Activated effector memory CD4-positive, alpha-beta T cell treated with Interleukin-2 at 50 U/mL for 16 hours (primary cell): ENCODE results near the gene IFIT2.
"Not testable (repeated sequence)": the region's sequence is repeated elsewhere in the genome, so short reads cannot be mapped to it uniquely, and the experiment has no call there.

Experiments used
- DNase-seq: peaks from one replicate; pipeline ENCODE4 v3.0.0-alpha.2; 2020

The IFIT2 gene

DNA sequence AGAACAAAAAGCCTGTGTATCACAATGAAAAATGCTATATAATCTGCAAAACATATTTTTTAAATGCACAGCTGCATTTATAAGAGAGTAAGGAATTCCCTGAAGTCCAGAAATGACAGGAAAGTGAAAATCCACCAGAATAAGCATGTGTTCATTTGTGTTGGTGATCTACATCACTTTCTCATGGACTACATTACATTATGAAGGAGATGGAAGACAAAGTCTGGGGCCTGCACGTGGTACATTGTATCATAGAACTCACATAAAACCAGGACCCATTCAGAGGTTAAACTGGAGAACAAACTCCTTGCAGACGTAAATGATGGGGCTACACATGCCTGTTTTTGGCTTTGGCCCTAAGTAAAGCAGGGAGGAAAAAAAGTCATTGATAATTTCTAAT lies 42.3 kb downstream of the IFIT2 start:
- DNase-seq: no peak

DNA sequence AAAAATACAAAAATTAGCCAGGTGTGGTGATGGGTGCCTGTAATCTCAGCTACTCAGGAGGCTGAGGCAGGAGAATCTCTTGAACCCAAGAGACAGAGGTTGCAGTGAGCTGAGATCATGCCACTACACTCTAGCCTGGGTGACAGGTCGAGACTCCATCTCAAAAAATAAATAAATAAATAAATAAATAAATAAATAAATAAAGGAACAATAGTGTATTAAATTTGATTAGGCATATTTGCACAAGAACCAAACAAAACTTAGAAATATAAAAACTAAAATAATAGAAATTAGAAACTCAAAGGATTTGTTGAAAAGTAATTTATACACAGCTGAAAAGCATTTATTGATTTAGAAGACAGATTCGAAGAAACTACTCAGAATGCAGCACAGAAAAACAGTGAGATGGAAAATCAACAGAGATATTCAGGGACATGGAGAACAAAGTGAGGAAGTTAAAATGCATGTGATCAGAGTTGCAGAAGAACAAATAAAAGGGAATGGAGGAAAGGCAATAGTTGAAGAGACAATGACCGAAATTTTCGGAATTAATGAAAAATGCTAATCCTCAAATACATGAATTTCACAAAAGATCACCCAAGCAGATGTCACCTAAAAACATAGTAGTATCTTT lies 43.6 kb downstream of the IFIT2 start:
- no peak for DNase-seq

DNA sequence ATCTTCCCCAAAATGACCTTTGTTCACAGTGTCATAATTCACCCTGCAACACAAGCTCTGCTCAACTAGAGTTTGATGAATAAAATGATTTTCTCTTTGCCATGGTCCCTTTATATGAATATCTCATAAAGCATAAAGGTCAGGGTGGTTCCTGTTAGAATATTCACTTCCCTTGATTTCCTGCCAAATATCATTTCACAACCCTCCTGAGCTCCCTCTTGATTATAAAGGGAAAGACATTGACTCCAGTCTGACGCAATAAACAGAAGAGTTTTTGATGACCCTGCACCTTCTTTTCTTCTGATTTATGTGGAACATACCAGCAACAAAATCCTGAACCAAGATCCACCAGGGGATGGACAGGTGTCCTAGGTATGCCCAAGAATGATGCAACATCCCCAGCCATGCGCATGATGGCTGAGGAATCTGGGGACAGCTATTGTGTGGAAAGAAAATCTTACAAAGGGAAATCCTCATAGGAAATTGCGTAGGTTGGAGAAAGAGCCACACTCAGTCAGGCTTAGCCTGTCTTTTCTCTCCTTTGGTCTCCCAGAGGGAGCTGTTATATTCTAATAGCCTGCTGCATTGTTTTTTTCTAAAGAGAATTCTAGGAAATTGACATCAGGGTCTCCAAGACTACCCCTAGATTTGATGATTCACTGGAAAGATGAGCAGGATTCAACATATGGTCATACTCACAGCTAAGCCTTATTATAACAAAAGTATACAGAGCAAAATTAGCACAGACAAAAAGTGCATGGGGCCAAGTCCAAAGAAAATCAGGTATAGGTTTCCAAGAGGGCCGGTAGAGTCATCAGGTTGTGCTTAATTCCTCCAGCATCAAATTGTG lies 44.8 kb downstream of the IFIT2 start:
- DNase-seq: no peak

DNA sequence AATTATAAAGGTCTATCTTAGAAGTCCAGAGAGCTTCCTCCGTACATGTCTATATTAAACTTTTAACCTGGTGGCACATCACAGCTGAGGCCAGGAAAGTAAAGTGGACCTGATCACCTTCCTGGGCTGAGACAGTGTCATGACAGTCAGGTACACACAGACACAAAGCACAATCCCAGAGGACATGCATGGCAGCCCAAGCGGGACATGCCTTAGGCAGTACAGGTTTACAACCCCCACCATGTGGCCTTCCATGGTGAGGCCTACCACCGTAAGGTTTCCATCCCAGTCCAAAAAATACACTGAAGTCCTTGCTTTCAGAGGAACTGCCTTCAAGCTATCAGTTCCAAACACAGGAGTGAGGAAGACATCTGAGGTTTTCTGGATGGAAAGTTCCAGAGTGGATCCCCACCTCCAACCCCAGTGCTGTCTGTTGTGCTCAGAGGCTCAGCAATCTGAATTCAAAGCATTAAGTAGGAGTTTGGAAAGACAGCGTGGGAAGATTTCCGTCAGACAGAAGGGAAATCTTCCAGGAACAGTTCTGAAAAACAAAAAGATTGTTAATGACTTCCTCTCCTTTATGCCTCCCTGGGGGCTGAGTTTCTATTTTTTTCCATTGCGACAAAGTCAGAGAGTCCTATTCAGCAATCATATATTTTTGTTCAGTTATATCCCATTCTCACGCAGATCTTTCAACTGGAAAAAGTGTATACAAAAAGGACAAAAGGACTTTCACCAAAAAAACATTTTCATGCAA lies 46.0 kb downstream of the IFIT2 start:
- no peak for DNase-seq

DNA sequence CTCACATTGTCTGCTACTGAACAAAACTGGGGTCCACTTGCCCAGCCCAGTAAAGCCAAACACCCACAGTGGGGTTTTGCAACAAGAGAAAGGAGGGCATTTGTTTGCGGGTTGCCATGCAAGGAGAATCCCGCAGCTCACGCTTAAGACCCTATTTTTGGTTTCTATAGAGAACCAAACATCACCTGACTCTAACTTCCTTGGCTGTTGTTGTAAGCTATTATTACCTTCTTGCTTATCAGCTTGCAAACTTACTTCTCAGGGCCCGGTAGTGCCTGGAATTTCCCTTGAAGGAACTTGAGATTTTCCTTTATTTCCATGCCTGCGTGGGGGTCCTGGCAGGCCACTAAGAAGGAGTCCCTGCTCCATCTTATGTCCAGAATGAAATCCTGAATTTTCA lies 46.6 kb downstream of the IFIT2 start:
- no peak for DNase-seq

DNA sequence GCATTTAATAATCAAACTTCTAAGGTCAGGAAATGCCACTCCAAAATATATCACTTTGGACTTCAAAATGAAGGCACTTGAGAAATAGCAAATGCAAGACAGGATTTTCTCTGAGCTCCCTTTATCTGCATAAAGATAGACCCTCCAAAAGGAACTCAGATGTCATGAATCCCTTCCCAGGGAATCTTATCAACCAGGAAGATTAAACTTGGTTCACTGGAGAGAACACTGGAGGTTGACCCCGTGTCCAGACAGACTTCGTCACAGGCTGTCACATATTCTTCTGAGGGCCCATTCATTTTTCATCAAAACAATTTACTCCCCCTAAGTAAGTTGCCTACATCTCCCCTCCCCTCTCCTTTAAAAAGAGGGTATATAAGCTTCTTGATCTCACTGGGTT lies 47.1 kb downstream of the IFIT2 start:
- no peak for DNase-seq

DNA sequence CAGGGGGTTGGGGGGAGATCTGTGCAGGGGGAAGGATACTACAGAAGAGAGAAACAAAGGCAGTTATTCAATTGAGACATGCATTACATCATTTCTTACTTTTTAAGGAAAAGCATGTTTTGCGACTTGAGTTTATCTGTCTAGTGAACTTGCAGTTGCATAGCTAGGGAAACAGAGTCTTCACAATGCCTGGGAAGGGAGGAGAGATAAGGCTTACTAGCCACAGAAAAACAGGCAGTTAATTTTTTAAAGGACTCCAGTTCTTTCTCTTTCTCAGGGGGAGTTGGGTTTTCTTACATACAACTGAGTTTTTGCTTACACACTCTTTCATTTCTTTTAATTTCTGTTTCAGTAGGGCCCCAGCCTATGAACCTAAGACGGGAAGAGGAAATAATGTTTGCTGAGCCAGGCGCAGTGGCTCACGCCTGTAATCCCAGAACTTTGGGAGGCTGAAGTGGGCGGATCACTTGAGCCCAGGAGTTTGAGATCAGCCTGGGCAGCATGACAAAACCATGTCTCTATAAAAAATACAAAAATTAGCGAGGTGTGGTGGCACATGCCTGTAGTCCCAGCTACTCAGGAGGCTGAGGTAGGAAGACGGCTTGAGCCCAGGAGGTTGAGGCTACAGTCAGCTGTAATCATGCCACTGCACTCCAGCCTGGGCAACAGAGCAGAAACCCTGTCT lies 48.9 kb downstream of the IFIT2 start:
- not testable (repeated sequence) for DNase-seq

DNA sequence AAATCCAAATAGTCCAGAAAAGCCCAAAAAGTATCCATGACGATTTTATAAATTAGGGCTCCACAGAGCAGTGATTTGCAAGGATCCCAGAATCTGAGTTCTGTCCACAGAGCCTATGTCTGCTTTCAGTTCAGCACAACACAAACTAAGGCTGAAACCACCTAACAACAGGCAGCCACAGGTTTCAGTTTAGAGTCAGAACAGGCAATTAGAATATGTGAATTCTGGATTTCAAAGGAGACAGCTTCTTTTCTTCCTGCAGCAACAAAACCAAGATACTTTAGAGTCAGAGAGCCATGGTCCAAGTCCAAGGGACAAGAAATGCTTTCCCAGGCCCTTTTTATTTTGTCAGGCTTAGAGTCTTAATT lies 49.5 kb downstream of the IFIT2 start:
- no peak for DNase-seq

DNA sequence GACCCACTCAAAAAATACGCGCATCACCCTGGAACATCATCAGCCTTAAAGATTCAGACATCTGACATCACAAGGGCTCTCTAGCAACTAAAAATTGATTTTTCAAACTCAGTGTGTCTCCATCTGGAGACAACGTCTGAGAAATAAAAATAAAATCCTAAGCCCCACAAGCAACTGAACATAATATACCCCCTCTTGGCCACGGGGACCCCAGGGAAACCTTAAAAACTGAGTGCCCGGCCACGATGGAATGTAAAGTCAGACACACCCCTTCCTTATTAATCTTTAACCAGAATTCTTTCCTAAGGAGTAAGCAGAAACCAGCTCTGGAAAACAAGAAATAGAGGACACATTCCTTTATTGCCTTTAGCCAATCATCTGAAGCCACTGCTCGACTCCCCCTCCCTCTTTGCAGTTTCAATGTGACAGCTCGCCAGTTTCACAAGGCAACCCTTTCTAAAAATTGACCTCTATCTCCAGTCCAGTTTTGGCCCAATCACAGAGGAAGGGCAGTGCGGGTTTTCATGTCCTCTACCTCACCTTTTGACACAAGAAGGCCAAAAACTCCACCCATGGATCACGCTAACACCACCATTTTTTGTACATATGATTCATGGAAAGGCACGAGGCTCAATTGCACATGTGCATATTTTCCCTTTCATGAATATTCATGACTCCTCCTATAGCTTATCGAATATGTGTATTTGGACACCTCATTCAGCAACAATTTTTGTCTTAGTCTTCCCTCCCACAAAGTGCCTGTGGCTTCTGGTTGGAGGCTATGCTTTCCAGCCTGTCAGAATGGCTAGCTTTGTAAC lies 50.1 kb downstream of the IFIT2 start:
- DNase-seq: no peak

DNA sequence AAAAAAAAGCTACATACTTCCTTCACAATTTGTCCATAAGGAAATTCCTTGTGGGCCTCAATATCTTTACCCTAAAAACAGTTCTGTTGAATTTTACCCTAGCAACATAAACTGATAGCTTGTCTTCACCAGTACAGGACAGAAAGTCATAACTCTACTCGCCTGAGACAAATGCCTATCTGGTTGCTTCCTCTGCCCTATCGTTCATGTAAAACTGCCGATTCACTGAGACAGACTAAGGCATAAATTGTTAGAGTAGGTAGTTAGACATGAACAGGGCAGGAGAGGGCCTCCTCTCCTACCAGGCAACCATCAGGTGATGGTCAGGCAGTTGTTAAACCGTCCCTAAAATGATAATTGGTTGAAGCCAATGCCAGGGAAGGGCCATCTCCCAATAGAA lies 51.0 kb downstream of the IFIT2 start:
- DNase-seq: no peak

DNA sequence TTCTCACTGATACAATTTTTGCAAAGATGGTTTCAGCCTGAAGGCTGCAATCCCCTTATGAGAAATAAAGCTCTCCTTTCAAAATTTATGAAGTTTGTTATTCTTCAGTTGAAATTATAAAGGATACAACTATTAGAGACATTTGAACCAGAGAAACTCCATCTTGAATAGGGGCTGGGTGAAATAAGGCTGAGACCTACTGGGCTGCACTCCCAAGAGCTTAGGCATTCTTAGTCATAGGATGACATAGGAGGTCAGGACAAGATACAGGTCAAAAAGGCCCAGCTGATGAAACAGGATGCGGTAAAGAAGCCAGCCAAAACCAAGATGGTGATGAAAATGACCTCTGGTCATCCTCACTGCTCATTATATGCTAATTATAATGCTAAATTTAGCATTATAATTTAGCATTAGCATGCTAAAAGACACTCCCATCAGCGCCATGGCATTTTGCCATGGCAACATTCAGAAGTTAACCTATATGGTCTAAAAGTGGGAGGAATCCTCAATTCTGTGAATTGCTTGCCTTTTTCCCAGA lies 53.6 kb downstream of the IFIT2 start:
- DNase-seq: no peak

DNA sequence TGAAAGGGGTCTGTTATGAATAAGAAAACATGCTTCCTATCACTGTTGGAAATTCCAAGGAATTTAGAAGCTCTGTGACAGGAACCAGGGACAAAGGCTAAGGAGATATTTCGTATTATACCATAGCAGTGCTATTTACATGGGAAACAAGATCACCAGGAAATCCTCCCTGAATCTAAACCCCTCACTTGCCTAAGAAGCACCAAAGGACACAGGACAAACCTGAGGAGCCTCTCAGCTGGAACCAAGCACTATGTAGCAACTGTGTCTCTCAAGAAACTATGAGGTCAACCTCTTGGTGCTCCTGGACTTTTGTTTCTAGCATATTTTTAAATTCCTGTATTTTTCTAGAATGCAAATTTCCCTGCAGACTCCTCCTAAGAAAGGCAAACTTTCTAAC lies 55.2 kb downstream of the IFIT2 start:
- DNase-seq: no peak

DNA sequence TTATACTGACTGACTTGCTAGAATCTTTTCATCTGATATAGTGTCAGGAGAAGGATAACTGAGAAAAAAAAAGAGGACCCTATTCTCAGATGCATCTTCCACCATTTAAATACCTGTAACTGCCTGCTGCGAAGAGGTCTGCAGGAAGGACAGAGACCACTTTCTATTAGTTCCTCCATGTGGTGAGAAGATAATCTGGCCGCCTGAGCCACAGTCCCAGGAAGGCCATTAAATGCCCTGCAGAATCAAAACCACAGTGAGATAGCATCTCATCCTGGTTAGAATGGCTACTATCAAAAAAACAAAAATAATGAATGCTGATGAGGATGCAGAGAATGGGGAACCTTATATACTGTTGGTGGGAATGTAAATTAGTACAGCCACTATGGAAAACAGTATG lies 56.1 kb downstream of the IFIT2 start:
- no peak for DNase-seq
